Measurements from ENCODE around the gene GPR39. TPM values are rescaled to one million over a fixed set of nuclear protein-coding genes. Genes with fewer than 3 reads are reported as not detected.

GPR39 gene
- total RNA-seq, 2 experiments from 2014 or later, result not detected

- intact Hi-C loops (cut with micrococcal nuclease), result no loop called here
- no peaks in the 10 kb centered on the region for H3K36me3 Mint-ChIP-seq (ENCODE audit: low read depth)
- TF ChIP-seq CTCF (IDR thresholded peaks at IDR 0.05), result no peak
Measured at GRCh38 chr2:132477436-132477835, 60.8 kb downstream of the GPR39 start.

GRCh38 chr2:132477962-132478361, 61.4 kb downstream of the GPR39 start:
- intact Hi-C loops (cut with micrococcal nuclease), result no loop called here
- no peak overlapping the region for H3K27ac Mint-ChIP-seq
- H3K27me3 Mint-ChIP-seq, result no peaks in the 10 kb centered on the region
- DNase-seq (no peak), ATAC-seq (no peak)
- ChIA-PET CTCF (no interaction called here), POLR2A (no interaction called here)
- no peaks in the 10 kb centered on the region for H3K36me3 Mint-ChIP-seq (ENCODE audit: low read depth)
- H3K4me1 Mint-ChIP-seq (ENCODE audit: low read depth), result no peaks in the 10 kb centered on the region
- no peak for TF ChIP-seq CTCF (IDR thresholded peaks at IDR 0.05)
- no peak overlapping the region for H3K4me3 Mint-ChIP-seq
- peaks cover 1% of the 10 kb centered on the region for H3K9me3 Mint-ChIP-seq

More at GRCh38 chr2:132477436-132477835, 60.8 kb downstream of the GPR39 start:
- POLR2A ChIA-PET, result no interaction called here
- ATAC-seq, result no peak
- no peak overlapping the region for H3K4me3 Mint-ChIP-seq
- no peaks in the 10 kb centered on the region for H3K4me1 Mint-ChIP-seq (ENCODE audit: low read depth)
- no peaks in the 10 kb centered on the region for H3K27me3 Mint-ChIP-seq
- CTCF ChIA-PET, result no interaction called here
- no peak overlapping the region for H3K27ac Mint-ChIP-seq
- H3K9me3 Mint-ChIP-seq, result peaks cover 3% of the 10 kb centered on the region
- DNase-seq, result no peak

GRCh38 chr2:132478461-132479105, 62.0 kb downstream of the GPR39 start:
- intact Hi-C loops (cut with micrococcal nuclease), result no loop called here
- H3K4me1 Mint-ChIP-seq (ENCODE audit: low read depth), result no peaks in the 10 kb centered on the region
- H3K9me3 Mint-ChIP-seq, result peaks cover 1% of the 10 kb centered on the region
- POLR2A ChIA-PET, result no interaction called here
- H3K4me3 Mint-ChIP-seq, result no peak overlapping the region
- ATAC-seq (no peak), DNase-seq (no peak)
- no peaks in the 10 kb centered on the region for H3K36me3 Mint-ChIP-seq (ENCODE audit: low read depth)
- no peaks in the 10 kb centered on the region for H3K27me3 Mint-ChIP-seq
- TF ChIP-seq CTCF (IDR thresholded peaks at IDR 0.05), result no peak
- CTCF ChIA-PET, result no interaction called here
- H3K27ac Mint-ChIP-seq, result no peak overlapping the region

GRCh38 chr2:132479155-132479554, 62.5 kb downstream of the GPR39 start:
- Mint-ChIP-seq H3K27me3 (no peaks in the 10 kb centered on the region), H3K36me3 (ENCODE audit: low read depth) (no peaks in the 10 kb centered on the region), H3K9me3 (peaks cover 1% of the 10 kb centered on the region), H3K27ac (no peak overlapping the region), H3K4me1 (ENCODE audit: low read depth) (no peaks in the 10 kb centered on the region), H3K4me3 (no peak overlapping the region)
- ChIA-PET POLR2A (no interaction called here), CTCF (no interaction called here)
- no peak for ATAC-seq
- intact Hi-C loops (cut with micrococcal nuclease), result no loop called here
- TF ChIP-seq CTCF (IDR thresholded peaks at IDR 0.05), result no peak
- no peak for DNase-seq

GRCh38 chr2:132482821-132483220, 66.2 kb downstream of the GPR39 start:
- POLR2A ChIA-PET, result no interaction called here
- no peaks in the 10 kb centered on the region for H3K9me3 Mint-ChIP-seq
- intact Hi-C loops (cut with micrococcal nuclease), result no loop called here
- ATAC-seq, result no peak
- no peak for DNase-seq
- H3K27ac Mint-ChIP-seq, result no peak overlapping the region
- H3K27me3 Mint-ChIP-seq, result no peaks in the 10 kb centered on the region
- no peak for TF ChIP-seq CTCF (IDR thresholded peaks at IDR 0.05)
- no peak overlapping the region for H3K4me3 Mint-ChIP-seq
- CTCF ChIA-PET, result no interaction called here
- H3K4me1 Mint-ChIP-seq (ENCODE audit: low read depth), result no peaks in the 10 kb centered on the region
- H3K36me3 Mint-ChIP-seq (ENCODE audit: low read depth), result no peaks in the 10 kb centered on the region
